GM18526 (cell line): ENCODE measurements around the gene SORBS2.

Experiments used
- POLR2A ChIP-seq: IDR thresholded peaks from 3 replicates; pipeline ENCODE4 v1.6.1; 2011; ENCODE audit not compliant: insufficient read length; ENCODE audit errors: extremely low read depth

The SORBS2 gene

GRCh38 chr4:185654311-185654710 is 157.7 kb downstream of the SORBS2 start:
- no peak for TF ChIP-seq POLR2A

GRCh38 chr4:185651851-185652250 is 160.1 kb downstream of the SORBS2 start:
- no peak for TF ChIP-seq POLR2A

GRCh38 chr4:185651137-185651677 is 160.8 kb downstream of the SORBS2 start:
- no peak for TF ChIP-seq POLR2A

GRCh38 chr4:185648631-185649030 is 163.4 kb downstream of the SORBS2 start:
- TF ChIP-seq POLR2A, result no peak

- TF ChIP-seq POLR2A, result no peak
Measured at GRCh38 chr4:185645403-185645802, 166.6 kb downstream of the SORBS2 start.

- TF ChIP-seq POLR2A, result no peak
Measured at GRCh38 chr4:185644408-185644807, 167.6 kb downstream of the SORBS2 start.

- TF ChIP-seq POLR2A, result no peak
Measured at GRCh38 chr4:185642907-185643306, 169.1 kb downstream of the SORBS2 start.

GRCh38 chr4:185640811-185641675 is 171.0 kb downstream of the SORBS2 start:
- TF ChIP-seq POLR2A, result no peak

- no peak for TF ChIP-seq POLR2A
Measured at GRCh38 chr4:185638548-185639301, 173.3 kb downstream of the SORBS2 start.

GRCh38 chr4:185638093-185638492 is 173.9 kb downstream of the SORBS2 start:
- TF ChIP-seq POLR2A, result no peak

GRCh38 chr4:185637163-185637875 is 174.7 kb downstream of the SORBS2 start:
- TF ChIP-seq POLR2A, result no peak

- no peak for TF ChIP-seq POLR2A
Measured at GRCh38 chr4:185634066-185634652, 177.8 kb downstream of the SORBS2 start.

GRCh38 chr4:185626798-185627197 is 185.2 kb downstream of the SORBS2 start:
- no peak for TF ChIP-seq POLR2A

GRCh38 chr4:185625503-185625902 is 186.5 kb downstream of the SORBS2 start:
- no peak for TF ChIP-seq POLR2A

GRCh38 chr4:185624259-185624589 is 187.8 kb downstream of the SORBS2 start:
- TF ChIP-seq POLR2A, result no peak
